Body of pancreas (tissue), 4 donors: ENCODE results near the gene GSE1. TPM values are rescaled to one million over a fixed set of nuclear protein-coding genes. Genes with fewer than 3 reads are reported as not detected.

Experiments
- ATAC-seq: fragments of 150-250 bp; one replicate; pipeline ENCODE4 v1.9.1; 2016
- DNase-seq, 4 donors: peaks; one replicate each; pipeline ENCODE4 v3.0.0-alpha.2; 2019
- H3K27ac ChIP-seq, 4 donors: fragments of 200-600 bp; sonication (generic); 1 replicate in 3 of 4; 2 replicates in 1 of 4; pipeline versions ENCODE4 v1.5.1 to v1.6.1; 2016 to 2019; ENCODE audit warnings: mild to moderate bottlenecking in 1 of 4, mixed read lengths in 1 of 4, moderate library complexity in 1 of 4
- H3K27me3 ChIP-seq, 2 donors: fragments of 200-600 bp; sonication (generic); one replicate each; pipeline ENCODE4 v1.6.0; 2016; ENCODE audit warnings: mild to moderate bottlenecking in 1 of 2
- H3K36me3 ChIP-seq, 2 donors: fragments of 200-600 bp; sonication (generic); replicated peaks in 1 of 2; 2 replicates each; pipeline ENCODE4 v1.5.1; 2016; ENCODE audit warnings: low read depth in 2 of 2; ENCODE audit not compliant: insufficient read depth in 1 of 2
- H3K4me1 ChIP-seq: fragments of 200-600 bp; sonication (generic); one replicate; pipeline ENCODE4 v1.6.0; 2016
- H3K4me3 ChIP-seq, 2 donors: fragments of 200-600 bp; sonication (generic); 1 replicate in 1 of 2; 2 replicates in 1 of 2; pipeline ENCODE4 v1.5.1; 2016 to 2019
- H3K9me3 ChIP-seq, 3 donors: fragments of 200-600 bp; sonication (generic); 1 replicate in 2 of 3; 2 replicates in 1 of 3; pipeline ENCODE4 v1.5.1; 2016
- POLR2A ChIP-seq, 3 donors: fragments of 450-650 bp; IDR thresholded peaks; one replicate each; pipeline ENCODE4 v1.6.1; 2016; ENCODE audit warnings: antibody characterized with exemption in 3 of 3, mild to moderate bottlenecking in 2 of 3
- WGBS, 2 donors: methylation state at CpG; one replicate each; pipeline ENCODE4 v1.1.5; 2017; 5-methylcytosine and 5-hydroxymethylcytosine counted together
- intact Hi-C: fragments of 100-400 bp; cut with DNase I; formaldehyde crosslinking; loops from one replicate; pipeline ENCODE4 v1.15.1; 2023
- total RNA-seq, 2 donors: library from RNA; depleted of rRNA; stranded (reverse); fragments of >200 nt; gene quantifications; one replicate each; pipeline ENCODE4 v1.1.0, GENCODE V29; 2016
- TF ChIP-seq, protein P1 (sequence below), 7 experiments: fragments of 450-650 bp in 4 of 7; fragments of 200-600 bp in 3 of 7; sonication (generic) in 3 of 7; IDR thresholded peaks; one replicate each; pipeline ENCODE4 v1.5.1; 2016 to 2019; ENCODE audit warnings: antibody characterized with exemption in 7 of 7

GSE1 gene
- total RNA-seq, 2 donors from 2014 or later, result 76.5 to 221 TPM

GRCh38 chr16:85650844-85651628 is 37.9 kb downstream of the GSE1 start:
- H3K9me3 ChIP-seq, result no peaks in the 10 kb centered on the region
- H3K4me1 ChIP-seq, result peaks cover 24% of the 10 kb centered on the region
- H3K4me3 ChIP-seq, result no peak overlapping the region
- peak; percentile 53 to 84 (median 68) for DNase-seq
- WGBS, 2 donors, result 48 to 67% methylated on average over 10 to 41 of the region's 42 CpGs
- H3K27ac ChIP-seq, result peak overlapping the region in 2 of 4 donors; percentile 46 to 52
- no peak for ATAC-seq
- H3K27me3 ChIP-seq, result no peaks in the 10 kb centered on the region
- TF ChIP-seq POLR2A (IDR thresholded peaks at IDR 0.05), result no peak
- TF ChIP-seq, protein P1, sequence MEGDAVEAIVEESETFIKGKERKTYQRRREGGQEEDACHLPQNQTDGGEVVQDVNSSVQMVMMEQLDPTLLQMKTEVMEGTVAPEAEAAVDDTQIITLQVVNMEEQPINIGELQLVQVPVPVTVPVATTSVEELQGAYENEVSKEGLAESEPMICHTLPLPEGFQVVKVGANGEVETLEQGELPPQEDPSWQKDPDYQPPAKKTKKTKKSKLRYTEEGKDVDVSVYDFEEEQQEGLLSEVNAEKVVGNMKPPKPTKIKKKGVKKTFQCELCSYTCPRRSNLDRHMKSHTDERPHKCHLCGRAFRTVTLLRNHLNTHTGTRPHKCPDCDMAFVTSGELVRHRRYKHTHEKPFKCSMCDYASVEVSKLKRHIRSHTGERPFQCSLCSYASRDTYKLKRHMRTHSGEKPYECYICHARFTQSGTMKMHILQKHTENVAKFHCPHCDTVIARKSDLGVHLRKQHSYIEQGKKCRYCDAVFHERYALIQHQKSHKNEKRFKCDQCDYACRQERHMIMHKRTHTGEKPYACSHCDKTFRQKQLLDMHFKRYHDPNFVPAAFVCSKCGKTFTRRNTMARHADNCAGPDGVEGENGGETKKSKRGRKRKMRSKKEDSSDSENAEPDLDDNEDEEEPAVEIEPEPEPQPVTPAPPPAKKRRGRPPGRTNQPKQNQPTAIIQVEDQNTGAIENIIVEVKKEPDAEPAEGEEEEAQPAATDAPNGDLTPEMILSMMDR (IDR thresholded peaks at IDR 0.05), result no peak
- intact Hi-C loops, result no loop called here
- H3K36me3 ChIP-seq, result peaks cover 7 to 12% of the 10 kb centered on the region in 2 donors

DNA sequence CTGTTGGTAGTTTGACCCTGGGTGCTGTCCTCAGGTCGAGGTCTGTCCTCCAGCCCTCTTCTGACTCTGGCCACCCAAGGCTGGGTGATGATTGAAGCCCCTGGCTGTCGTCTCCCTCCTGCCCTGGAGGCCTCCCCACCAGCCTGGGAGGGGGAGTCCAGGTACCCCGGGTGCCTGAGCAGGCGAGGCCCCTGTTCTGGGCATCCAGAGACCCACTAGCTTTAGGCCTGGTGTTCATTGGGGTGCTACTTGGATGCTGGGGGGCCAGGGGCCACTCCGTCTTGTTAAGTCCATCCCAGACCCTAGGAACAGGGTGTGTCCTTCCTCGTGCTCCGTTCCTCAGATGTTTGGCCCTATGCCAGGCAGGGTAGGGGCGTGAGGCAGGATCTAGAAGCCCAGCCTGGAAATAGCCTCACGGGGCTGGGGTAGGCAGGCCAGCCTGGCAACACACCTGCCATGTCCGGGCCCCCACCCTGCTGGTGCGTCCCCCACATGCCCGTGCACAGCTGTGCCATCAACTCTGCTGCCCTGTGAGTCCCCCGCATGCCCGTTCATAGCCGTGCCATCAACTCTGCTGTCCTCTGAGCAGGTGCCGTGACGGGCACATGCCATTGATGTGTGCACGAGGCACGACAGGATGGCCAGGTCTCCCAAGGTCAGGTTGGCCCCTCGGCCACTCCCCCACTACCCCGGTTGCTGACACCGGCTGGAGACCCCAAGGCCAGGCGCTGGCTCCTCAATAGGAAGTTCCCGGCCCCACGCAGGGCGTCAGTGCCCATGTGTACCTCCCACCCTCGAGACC is 38.7 kb downstream of the GSE1 start:
- Histone ChIP-seq H3K36me3 (peaks cover 12 to 19% of the 10 kb centered on the region in 2 donors), H3K27ac (peak overlapping the region in 3 of 4 donors; percentile 45 to 60 (median 52)), H3K9me3 (no peaks in the 10 kb centered on the region), H3K4me1 (peaks cover 24% of the 10 kb centered on the region), H3K27me3 (no peaks in the 10 kb centered on the region), H3K4me3 (no peak overlapping the region)
- ATAC-seq (peak; percentile 19), DNase-seq (peak in 1 of 4 donors; percentile 54)
- intact Hi-C loops, result no loop called here
- 61 to 64% methylated on average over 7 to 27 of the region's 27 CpGs for WGBS, 2 donors
- no peak for TF ChIP-seq POLR2A (IDR thresholded peaks at IDR 0.05)
- TF ChIP-seq, protein P1 (IDR thresholded peaks at IDR 0.05), result no peak

GRCh38 chr16:85652431-85653221 is 39.5 kb downstream of the GSE1 start:
- 47 to 58% methylated on average over 2 to 33 of the region's 35 CpGs for WGBS, 2 donors
- H3K27ac ChIP-seq, result peak overlapping the region; percentile 44 to 60 (median 47)
- peaks cover 20 to 27% of the 10 kb centered on the region in 2 donors for H3K36me3 ChIP-seq
- H3K9me3 ChIP-seq, result no peaks in the 10 kb centered on the region
- peak; percentile 64 to 86 (median 72) for DNase-seq
- no peak for TF ChIP-seq POLR2A (IDR thresholded peaks at IDR 0.05)
- TF ChIP-seq, protein P1 (IDR thresholded peaks at IDR 0.05), result no peak
- intact Hi-C loops, result no loop called here
- H3K4me3 ChIP-seq, result no peak overlapping the region
- H3K27me3 ChIP-seq, result no peaks in the 10 kb centered on the region
- peak; percentile 42 for ATAC-seq
- H3K4me1 ChIP-seq, result peaks cover 24% of the 10 kb centered on the region

GRCh38 chr16:85653290-85653891 is 40.3 kb downstream of the GSE1 start:
- H3K4me1 ChIP-seq, result peaks cover 24% of the 10 kb centered on the region
- H3K27ac ChIP-seq, result peak overlapping the region; percentile 49 to 68 (median 60)
- no peak for ATAC-seq
- TF ChIP-seq POLR2A (IDR thresholded peaks at IDR 0.05), result no peak
- TF ChIP-seq, protein P1 (IDR thresholded peaks at IDR 0.05), result no peak
- no peaks in the 10 kb centered on the region for H3K9me3 ChIP-seq
- H3K36me3 ChIP-seq, result peaks cover 26 to 35% of the 10 kb centered on the region in 2 donors
- no peak for DNase-seq
- no peaks in the 10 kb centered on the region for H3K27me3 ChIP-seq
- H3K4me3 ChIP-seq, result no peak overlapping the region
- WGBS, 2 donors, result 68 to 86% methylated on average over 4 to 20 of the region's 21 CpGs
- intact Hi-C loops, result no loop called here
